Gastroesophageal sphincter (tissue), 4 donors: Measurements from ENCODE around the gene CNOT11. TPM values are rescaled to one million over a fixed set of nuclear protein-coding genes. Genes with fewer than 3 reads are reported as not detected.

ENCODE experiments used
- ATAC-seq: fragments of 150-250 bp; one replicate; pipeline ENCODE4 v1.9.1; 2016; ENCODE audit warnings: mild to moderate bottlenecking, moderate library complexity
- H3K27ac ChIP-seq, 4 donors: fragments of 200-600 bp; sonication (generic) in 3 of 4; 1 replicate in 3 of 4; 2 replicates in 1 of 4; pipeline ENCODE4 v1.5.1; 2016 to 2019
- H3K27me3 ChIP-seq: fragments of 200-600 bp; sonication (generic); one replicate; pipeline ENCODE4 v1.5.1; 2019
- H3K36me3 ChIP-seq, 2 donors: fragments of 200-600 bp; sonication (generic); one replicate each; pipeline ENCODE4 v1.5.1; 2019; ENCODE audit warnings: control low read depth in 1 of 2
- H3K4me1 ChIP-seq, 3 donors: fragments of 200-600 bp; sonication (generic); 1 replicate in 2 of 3; 2 replicates in 1 of 3; pipeline ENCODE4 v1.5.1; 2016 to 2019; ENCODE audit warnings: control low read depth in 2 of 3
- H3K4me3 ChIP-seq, 2 donors: fragments of 200-600 bp; sonication (generic); one replicate each; pipeline ENCODE4 v1.5.1; 2019; ENCODE audit warnings: mild to moderate bottlenecking in 1 of 2, moderate library complexity in 1 of 2
- H3K9me3 ChIP-seq, 3 donors: fragments of 200-600 bp; sonication (generic); one replicate each; pipeline ENCODE4 v1.5.1; 2017 to 2019; ENCODE audit warnings: control low read depth in 2 of 3
- EP300 ChIP-seq: sonication (generic); formaldehyde crosslinking; IDR thresholded peaks from one replicate; pipeline ENCODE4 v1.6.1; 2017; ENCODE audit warnings: antibody characterized with exemption, mild to moderate bottlenecking
- POLR2A ChIP-seq, 2 donors: fragments of 450-650 bp; IDR thresholded peaks; one replicate each; pipeline ENCODE4 v1.6.1; 2017; ENCODE audit warnings: antibody characterized with exemption in 2 of 2, mild to moderate bottlenecking in 2 of 2, moderate library complexity in 1 of 2
- POLR2AphosphoS5 ChIP-seq: sonication (generic); formaldehyde crosslinking; IDR thresholded peaks from one replicate; pipeline ENCODE4 v1.6.1; 2017; ENCODE audit warnings: antibody characterized with exemption
- WGBS, 2 donors: methylation state at CpG; one replicate each; pipeline ENCODE4 v1.1.5; 2018; ENCODE audit warnings: low coverage in 1 of 2; 5-methylcytosine and 5-hydroxymethylcytosine counted together
- total RNA-seq, 4 donors: library from RNA; depleted of rRNA; stranded (reverse); fragments of >200 nt; gene quantifications; one replicate each; pipeline ENCODE4 v1.1.0, GENCODE V29; 2016
- TF ChIP-seq, protein P1 (sequence below), 4 experiments: fragments of 200-600 bp in 2 of 4; fragments of 450-650 bp in 2 of 4; sonication (generic) in 1 of 4; IDR thresholded peaks; one replicate each; pipeline ENCODE4 v1.5.1; 2017 to 2019; ENCODE audit warnings: antibody characterized with exemption in 4 of 4, mild to moderate bottlenecking in 2 of 4, moderate library complexity in 2 of 4

Gene CNOT11
- total RNA-seq, 4 donors from 2014 or later: 26.8 to 36.7 (median 27.8) TPM

DNA sequence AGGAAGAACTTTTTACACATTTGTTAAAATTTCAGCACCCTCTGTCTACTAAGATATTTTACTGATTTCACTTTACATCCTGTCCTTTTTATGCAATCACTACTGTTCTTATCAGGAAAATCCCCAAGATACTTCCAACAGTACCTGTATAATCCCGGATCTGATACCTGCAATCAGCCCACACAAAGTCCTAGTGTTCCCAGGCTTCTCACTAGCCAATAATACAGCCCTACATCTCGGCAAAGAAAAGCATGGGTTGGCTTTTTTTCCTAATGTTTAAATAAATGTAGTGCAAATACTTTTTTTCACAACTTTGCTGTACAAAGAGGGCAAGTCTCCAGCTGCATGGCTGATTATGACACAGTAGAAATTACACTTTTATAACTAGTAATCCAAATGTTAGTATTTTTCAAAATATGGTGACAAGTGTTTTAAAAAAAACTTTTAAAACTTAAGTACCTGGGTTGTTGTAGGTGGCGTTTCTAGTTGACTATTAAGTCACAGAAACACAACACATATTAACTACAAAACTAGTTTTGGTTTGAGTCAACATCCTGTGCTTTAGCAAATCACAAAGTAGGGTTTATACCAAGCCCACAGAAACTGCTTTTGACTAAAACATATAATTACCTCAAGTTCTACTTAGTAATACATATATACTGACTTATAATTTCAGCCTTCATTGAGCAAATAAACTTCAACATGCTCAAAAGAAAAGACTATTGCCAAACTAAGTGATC, 19.5 kb downstream of the CNOT11 start:
- H3K9me3 ChIP-seq: no peaks in the 10 kb centered on the region
- H3K36me3 ChIP-seq: peaks cover 3 to 95% of the 10 kb centered on the region in 2 donors
- TF ChIP-seq EP300: no peak
- no peak for TF ChIP-seq POLR2A (IDR thresholded peaks at IDR 0.05)
- TF ChIP-seq POLR2AphosphoS5: no peak
- TF ChIP-seq, protein P1, sequence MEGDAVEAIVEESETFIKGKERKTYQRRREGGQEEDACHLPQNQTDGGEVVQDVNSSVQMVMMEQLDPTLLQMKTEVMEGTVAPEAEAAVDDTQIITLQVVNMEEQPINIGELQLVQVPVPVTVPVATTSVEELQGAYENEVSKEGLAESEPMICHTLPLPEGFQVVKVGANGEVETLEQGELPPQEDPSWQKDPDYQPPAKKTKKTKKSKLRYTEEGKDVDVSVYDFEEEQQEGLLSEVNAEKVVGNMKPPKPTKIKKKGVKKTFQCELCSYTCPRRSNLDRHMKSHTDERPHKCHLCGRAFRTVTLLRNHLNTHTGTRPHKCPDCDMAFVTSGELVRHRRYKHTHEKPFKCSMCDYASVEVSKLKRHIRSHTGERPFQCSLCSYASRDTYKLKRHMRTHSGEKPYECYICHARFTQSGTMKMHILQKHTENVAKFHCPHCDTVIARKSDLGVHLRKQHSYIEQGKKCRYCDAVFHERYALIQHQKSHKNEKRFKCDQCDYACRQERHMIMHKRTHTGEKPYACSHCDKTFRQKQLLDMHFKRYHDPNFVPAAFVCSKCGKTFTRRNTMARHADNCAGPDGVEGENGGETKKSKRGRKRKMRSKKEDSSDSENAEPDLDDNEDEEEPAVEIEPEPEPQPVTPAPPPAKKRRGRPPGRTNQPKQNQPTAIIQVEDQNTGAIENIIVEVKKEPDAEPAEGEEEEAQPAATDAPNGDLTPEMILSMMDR (IDR thresholded peaks at IDR 0.05): no peak
- no peak overlapping the region for H3K4me3 ChIP-seq
- H3K27ac ChIP-seq: no peak overlapping the region
- no peaks in the 10 kb centered on the region for H3K27me3 ChIP-seq
- no peaks in the 10 kb centered on the region for H3K4me1 ChIP-seq
- 69 to 77% methylated on average over 3 of the region's 3 CpGs for WGBS, 2 donors
- no peak for ATAC-seq

GRCh38 chr2:101273056-101273455, 20.4 kb downstream of the CNOT11 start:
- TF ChIP-seq, protein P1 (IDR thresholded peaks at IDR 0.05): no peak
- TF ChIP-seq POLR2A (IDR thresholded peaks at IDR 0.05) (no peak), EP300 (no peak), POLR2AphosphoS5 (no peak)
- 49 to 80% methylated on average over 4 to 6 of the region's 8 CpGs for WGBS, 2 donors
- no peak for ATAC-seq
- Histone ChIP-seq H3K4me1 (no peaks in the 10 kb centered on the region), H3K4me3 (no peak overlapping the region), H3K9me3 (no peaks in the 10 kb centered on the region), H3K27ac (no peak overlapping the region), H3K27me3 (no peaks in the 10 kb centered on the region), H3K36me3 (peaks cover 3 to 95% of the 10 kb centered on the region in 2 donors)

DNA sequence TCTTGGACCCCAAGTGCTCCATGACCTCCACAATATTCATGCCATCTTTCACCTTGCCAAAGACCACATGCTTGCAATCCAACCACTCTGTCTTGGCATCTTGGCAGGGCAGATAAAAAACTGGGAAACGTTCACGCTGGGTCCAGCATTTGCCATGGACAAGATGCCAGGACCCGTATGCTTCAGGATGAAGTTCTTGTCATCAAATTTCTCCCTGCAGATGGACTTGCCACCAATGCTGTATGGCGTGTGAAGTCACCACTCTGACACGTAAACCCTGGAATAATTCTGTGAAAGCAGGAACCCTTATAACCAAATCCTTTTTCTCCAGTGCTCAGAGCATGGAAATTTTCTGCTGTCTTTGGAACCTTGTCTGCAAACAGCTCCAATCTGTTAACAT, 21.5 kb downstream of the CNOT11 start:
- no peak for TF ChIP-seq POLR2A (IDR thresholded peaks at IDR 0.05)
- TF ChIP-seq POLR2AphosphoS5: no peak
- no peak for TF ChIP-seq EP300
- TF ChIP-seq, protein P1 (IDR thresholded peaks at IDR 0.05): no peak
- no peak for ATAC-seq
- WGBS, 2 donors: 90 to 100% methylated on average over 2 to 5 of the region's 5 CpGs
- Histone ChIP-seq H3K9me3 (no peaks in the 10 kb centered on the region), H3K4me3 (no peak overlapping the region), H3K4me1 (no peaks in the 10 kb centered on the region), H3K27ac (no peak overlapping the region), H3K27me3 (no peaks in the 10 kb centered on the region), H3K36me3 (peaks cover 3 to 95% of the 10 kb centered on the region in 2 donors)

- H3K9me3 ChIP-seq: no peaks in the 10 kb centered on the region
- H3K4me3 ChIP-seq: no peak overlapping the region
- H3K4me1 ChIP-seq: no peaks in the 10 kb centered on the region
- H3K27ac ChIP-seq: no peak overlapping the region
- no peak for TF ChIP-seq POLR2A (IDR thresholded peaks at IDR 0.05)
- TF ChIP-seq POLR2AphosphoS5: no peak
- TF ChIP-seq, protein P1 (IDR thresholded peaks at IDR 0.05): peak in 1 of 4 experiments; percentile 17
- no peaks in the 10 kb centered on the region for H3K27me3 ChIP-seq
- 75 to 80% methylated on average over 3 to 4 of the region's 7 CpGs for WGBS, 2 donors
- H3K36me3 ChIP-seq: peaks cover 5 to 95% of the 10 kb centered on the region in 2 donors
- ATAC-seq: no peak
Observed at GRCh38 chr2:101277111-101277510, 24.4 kb downstream of the CNOT11 start.

DNA sequence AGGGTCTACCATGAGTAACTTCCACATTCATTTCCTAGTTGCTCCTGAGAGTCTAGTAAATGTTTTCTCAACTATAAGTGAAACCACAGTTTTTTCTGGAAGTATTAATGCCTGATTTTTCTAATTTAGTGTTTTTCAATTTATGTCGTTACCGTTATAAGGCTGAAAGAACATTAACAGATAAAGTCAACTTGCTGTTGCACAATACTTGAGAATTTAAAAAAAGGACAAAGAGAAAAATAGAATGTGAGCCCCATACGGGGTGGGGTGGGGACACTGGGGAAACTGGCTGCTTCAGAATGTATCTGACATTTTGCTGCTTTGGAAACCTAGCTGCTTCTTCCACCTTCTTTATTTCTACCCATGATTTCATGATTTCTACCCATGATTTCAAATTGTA, 26.2 kb downstream of the CNOT11 start:
- Histone ChIP-seq H3K36me3 (peaks cover 4 to 95% of the 10 kb centered on the region in 2 donors), H3K4me3 (no peak overlapping the region), H3K27ac (no peak overlapping the region), H3K9me3 (no peaks in the 10 kb centered on the region), H3K27me3 (no peaks in the 10 kb centered on the region), H3K4me1 (no peaks in the 10 kb centered on the region)
- TF ChIP-seq, protein P1 (IDR thresholded peaks at IDR 0.05): no peak
- TF ChIP-seq POLR2AphosphoS5: no peak
- WGBS, 2 donors: 84 to 89% methylated on average over 3 of the region's 3 CpGs
- no peak for ATAC-seq
